ENCODE measurements around the gene WNT9B.
"Not testable (repeated sequence)": the region's sequence is repeated elsewhere in the genome, so short reads cannot be mapped to it uniquely, and the experiment has no call there.

WNT9B gene

DNA sequence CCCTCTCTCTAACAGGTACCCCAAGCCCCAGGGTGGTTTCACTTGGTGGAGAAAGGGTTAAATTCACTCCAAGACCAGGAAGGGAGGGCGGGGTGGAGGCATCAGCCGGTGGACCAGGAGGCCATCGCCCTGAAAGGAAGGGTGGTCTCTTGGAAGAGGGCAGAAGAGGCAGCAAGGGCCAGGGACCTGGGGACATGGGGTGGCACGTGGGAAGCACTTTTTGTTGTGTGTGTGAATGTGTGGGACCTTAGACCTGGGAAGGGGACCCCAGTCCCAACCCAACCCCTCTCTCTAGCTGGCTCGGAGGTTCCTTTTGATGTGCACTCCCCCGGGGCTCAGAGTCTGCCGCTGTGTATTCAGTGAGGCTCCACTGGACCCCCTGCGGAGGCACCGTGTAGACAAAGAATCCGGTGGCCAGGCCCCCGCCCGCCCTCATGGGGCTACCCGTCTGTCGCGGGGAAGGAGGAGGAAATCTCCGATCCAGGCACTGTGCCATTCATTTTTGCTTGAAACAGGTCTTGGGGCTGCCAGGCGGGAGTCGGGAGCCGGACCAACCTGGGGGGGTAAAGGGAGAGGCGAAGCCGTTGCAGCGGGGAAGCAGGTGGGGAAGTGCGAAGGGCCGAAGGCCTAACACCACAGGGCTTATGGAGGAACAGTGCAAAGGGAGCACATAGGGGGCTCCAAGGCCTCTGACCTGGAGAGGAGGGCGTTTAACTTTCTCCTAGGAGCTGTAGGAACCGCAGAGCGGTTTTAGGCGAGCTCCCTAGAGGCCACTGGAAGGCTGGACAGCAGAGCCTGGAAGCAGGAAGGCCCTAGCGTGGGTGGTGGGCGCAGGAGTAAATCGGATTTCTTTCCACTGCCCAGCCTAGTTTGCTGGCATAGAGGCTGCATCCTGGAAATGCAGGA lies 29.6 kb upstream of the WNT9B start:
- DNase-seq (ENCODE audit: low spot score): no peak

DNA sequence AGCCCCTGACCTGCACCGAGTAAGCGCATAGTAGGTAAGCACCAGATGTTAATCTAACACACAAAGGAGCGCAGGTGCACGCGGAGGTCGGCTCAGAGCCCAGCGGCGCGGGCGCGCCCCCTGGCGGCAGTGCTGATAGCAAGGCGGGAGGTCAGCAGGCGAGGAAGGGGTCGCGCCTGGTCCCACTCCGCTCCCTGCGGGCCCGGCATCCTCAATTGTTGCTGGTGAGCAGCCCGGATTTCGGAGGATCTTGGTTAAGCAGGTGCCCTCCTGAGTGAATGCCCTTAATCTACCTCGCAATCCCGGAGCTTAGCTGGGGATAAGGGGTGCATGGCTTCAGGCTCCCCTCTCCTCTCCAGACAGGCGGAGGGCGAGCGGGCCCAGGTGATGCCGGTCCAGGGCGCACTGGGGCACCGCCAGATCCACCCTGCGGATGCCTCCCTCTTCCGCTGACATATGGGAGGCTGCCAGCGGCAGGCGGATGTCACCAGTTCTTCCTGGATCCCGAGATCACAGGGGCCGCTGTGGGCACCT lies 28.9 kb upstream of the WNT9B start:
- no peak for DNase-seq (ENCODE audit: low spot score)

DNA sequence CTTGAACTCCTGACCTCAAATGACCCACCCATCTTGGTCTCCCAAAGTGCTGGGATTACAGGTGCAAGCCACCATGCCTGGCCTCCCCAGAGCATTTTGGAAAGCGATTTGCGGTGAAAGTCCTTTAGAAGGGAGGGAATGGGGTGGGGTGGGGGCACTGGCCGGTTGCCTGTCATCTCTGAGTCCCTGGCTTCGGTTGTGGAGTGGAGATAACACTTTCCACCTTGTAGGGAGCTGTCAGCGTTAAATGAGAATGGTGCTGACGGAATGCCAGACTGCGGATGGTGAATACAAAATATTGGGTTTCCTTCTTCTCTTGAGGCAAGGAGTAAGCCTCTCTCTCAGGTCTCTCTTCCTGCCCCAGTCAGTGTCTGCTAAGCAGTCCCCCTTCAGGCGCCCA lies 27.7 kb upstream of the WNT9B start:
- DNase-seq (ENCODE audit: low spot score): no peak

DNA sequence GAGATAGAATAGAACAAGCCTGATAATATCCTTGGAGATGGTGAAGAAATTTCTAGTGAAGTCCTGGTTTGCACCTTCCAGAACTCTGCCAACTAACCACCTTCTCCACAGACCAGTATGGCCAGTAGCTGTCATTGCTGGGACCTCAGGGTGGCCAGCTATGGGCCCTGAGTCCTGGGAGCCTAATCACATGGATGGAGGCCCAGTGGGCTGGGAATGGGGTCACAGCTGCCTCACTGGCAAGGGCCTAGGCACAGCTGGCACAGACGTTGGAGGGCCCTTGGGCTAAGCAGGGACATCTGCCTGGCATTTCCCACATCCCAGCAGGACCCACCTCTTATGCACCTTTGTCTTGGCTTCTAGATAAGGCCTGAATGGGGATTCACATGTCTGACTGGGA lies 25.3 kb upstream of the WNT9B start:
- no peak for DNase-seq (ENCODE audit: low spot score)

DNA sequence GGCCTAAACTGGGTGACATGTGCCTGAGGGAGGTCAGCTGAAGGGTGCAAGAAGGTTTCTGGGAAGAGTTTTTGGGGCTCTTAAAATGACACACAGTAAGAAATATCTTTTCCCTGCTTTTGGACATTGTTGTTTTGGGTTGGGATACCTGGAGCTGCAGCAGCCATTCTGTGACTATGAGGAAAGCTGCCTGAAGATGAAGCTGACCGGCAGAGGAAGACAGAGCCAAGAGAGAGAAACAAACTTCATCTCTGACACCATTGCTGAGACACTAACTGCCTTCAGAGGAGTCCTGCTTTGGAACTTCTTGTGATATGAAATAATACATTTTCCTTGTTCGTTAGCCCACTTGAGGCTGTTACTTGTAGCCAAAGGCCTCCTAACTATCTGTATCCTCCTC lies 24.1 kb upstream of the WNT9B start:
- no peak for DNase-seq (ENCODE audit: low spot score)

DNA sequence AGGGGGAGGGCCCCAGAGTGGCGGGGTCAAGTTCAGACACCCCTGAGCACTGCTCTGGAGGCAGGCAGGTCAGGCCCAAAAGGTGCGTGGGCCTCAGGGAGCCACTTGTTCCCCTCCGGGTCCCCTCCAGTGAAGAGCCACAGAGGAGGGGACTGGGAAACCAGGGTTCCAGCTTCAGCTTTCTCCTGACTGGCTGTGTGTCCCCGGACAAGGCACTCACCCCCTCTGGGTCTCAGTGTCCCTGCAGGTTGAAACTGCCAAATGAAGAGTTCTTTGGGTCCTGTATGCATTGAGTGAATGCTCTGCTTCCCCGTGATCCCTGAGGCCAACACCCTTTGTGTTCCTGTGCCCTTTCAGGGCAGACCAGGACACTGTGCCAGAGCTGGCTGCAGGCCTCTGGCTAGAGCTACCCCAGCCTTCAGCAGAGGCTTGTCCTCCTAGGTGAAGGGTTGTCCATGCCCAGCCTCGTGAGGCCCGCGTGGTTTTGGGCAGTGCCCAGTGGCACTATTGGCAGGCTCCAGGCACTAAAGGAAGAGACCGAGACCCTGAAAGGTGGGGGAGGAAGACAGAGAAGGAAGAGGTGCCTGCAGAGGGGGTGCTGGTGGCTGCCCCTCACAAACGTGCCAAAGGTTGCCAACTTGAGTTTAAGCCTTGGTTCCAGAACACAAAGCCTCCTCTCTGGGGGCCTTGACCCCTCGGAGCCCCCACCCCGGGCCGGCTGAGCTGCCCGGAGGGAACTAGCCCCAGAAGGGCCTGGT lies 19.6 kb upstream of the WNT9B start:
- DNase-seq (ENCODE audit: low spot score): no peak

DNA sequence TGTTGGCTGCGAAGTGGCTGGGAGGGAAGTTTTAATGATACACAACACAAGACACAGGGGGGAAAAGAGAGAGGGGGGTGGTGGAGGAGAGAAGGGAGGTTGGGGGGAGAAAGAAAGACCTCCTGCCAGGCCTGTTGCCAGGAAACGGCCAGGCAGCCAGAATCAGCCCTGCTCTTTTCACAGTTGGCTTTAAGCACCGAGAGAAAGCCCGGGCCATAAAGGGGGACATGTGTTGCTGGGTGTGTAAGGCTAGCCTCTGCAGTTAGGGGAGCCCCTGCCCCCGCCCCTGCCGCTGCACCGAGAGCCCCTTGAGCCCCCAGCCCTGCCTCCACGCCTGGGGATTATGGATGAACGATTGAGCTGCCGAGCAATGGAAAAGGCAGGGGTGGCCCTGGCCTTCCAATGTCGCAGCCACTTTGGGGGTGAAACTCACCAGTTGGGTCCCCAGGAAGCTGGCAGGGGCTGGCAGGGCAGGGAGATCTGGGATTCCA lies 19.0 kb upstream of the WNT9B start:
- no peak for DNase-seq (ENCODE audit: low spot score)

DNA sequence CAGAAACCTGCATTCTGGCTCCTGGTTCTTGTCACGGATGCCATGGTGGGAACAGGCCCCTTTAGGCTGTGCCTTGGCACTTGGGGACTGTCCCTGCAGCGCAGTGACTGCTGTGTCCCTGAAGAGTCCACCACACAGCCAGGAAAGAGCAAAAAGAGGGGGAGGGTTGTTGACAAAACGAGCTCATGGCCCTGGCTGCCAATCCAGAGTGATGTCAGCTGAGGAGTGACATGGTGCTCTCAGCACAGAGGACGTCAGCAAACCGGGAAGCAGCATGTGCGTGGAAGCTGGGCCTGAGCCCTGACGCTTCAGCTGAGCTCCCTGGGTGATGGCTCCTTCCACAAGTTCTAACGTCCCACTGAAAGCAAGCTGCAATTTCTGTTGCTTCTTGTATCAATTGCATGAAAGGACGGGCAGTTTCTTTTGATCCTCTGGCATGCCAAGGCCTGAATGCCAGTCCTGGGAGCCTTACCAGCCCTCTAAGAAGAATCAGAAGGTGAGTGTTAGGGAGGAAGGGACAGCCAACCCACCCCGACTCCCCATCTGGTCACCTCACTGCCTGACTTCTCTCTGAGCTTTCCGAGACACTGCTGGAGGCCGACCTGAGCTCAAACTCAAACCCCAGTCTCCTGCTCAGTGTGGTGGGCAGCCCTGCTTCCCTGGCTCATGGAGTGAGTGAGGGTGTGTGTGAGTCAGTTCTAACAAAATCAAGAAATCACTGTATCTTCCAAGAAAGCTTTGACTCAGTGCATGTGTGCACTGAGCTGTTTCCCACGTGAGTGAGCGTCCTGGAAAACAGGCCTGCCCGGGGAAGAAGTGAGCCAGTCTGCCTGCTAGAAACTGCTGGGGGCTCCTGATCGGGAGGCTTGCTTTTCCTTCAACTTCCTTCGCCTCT lies 18.2 kb upstream of the WNT9B start:
- no peak for DNase-seq (ENCODE audit: low spot score)

DNA sequence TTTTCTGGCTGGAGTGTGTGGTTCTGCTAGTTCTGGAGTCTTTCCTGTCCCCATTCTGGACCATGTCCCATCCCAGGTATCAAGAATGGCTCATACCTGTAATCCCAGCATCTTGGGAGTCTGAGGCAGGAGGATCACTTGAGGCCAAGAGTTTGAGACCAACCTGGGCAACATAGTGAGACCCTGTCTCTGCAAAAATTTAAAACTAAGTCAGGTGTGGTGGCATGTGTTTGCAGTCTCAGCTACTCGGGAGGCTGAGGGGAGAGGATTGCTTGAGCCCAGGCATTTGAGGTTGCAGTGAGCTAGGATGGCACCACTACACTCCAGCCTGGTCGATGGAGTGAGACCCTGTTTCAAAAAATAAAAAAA lies 17.6 kb upstream of the WNT9B start:
- DNase-seq (ENCODE audit: low spot score): no peak

DNA sequence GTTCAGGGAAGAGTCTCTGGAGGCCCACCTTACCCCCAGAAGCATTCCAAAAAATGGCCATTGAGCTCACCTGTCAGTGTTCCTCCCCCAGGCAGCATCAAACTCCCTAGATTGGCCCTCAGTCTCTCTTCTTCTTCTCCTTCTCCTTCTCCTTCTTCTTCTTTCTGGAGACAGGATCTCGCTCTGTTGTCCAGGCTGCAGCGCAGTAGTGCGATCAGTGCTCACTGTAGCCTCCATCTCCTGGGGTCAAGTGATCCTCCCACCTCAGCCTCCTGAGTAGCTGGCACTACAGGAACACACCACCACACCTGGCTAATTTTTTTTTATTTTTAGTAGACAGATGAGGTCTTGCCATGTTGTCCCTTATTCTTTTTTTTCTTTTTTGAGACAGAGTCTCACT lies 16.5 kb upstream of the WNT9B start:
- DNase-seq (ENCODE audit: low spot score): no peak

DNA sequence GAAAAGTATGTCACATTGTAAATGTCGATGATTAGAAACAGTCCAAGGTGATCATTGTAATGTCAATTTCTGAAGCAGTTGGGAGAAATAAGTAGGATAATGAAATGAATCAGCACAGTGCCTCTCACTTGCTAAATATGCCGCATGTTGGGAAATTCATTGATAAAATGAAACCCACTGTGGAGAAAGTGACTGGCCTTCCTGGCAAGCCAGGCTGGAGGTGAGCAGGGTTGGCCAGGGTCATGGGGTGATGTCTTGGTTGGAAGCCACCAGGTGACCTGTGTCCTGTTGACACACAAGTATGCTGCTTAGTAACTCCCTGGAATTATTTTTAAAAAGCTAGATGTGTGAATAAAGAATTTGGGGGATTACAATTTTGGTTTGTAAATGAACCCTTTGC lies 14.9 kb upstream of the WNT9B start:
- no peak for DNase-seq (ENCODE audit: low spot score)

DNA sequence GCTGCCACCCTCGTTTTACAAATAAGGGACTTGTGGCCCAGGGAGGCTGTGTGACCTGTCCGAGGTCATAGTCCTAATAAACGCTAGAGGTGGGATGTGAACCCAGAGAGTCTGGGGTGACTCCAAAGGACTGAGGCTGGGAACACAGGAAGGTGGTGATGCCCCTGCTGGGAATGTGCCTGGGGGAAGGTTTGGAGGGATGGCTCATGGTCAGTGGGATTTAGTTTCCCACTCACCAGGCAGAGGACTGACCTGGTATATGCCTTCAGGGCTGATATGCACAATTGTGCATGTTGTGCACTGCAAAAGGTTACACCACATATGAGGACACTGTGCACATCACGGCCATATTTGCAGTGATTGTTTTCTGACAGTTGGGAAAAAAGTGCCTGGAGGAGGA lies 13.9 kb upstream of the WNT9B start:
- DNase-seq (ENCODE audit: low spot score): no peak

DNA sequence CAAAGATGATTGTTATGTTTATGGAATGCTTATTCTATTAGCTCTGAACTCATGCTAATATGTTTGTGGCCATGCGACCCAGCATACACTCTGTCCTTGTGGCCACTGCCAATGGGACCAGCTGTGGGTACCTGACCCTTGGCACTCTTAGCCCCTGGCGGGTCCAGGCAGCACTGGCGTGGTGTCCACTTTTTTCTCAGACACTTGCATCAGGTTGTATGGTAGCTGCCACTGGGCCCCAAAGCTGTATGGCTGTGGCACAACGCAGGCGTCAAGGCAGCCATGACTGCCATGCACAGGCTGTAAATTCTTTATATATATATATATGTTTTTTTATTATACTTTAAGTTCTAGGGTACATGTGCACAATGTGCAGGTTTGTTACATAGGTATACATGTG lies 12.2 kb upstream of the WNT9B start:
- DNase-seq (ENCODE audit: low spot score): no peak

DNA sequence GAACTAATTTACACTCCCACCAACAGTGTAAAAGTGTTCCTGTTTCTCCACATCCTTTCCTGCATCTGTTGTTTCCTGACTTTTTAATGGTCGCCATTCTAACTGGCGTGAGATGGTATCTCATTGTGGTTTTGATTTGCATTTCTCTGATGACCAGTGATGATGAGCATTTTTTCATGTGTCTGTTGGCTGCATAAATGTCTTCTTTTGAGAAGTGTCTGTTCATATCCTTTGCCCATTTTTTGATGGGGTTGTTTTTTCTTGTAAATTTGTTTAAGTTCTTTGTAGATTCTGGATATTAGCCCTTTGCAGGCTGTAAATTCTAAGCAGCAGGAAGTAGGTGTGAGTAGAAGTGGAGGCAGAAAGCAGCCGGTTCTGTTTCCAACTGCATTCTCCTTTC lies 10.8 kb upstream of the WNT9B start:
- DNase-seq (ENCODE audit: low spot score): not testable (repeated sequence)

DNA sequence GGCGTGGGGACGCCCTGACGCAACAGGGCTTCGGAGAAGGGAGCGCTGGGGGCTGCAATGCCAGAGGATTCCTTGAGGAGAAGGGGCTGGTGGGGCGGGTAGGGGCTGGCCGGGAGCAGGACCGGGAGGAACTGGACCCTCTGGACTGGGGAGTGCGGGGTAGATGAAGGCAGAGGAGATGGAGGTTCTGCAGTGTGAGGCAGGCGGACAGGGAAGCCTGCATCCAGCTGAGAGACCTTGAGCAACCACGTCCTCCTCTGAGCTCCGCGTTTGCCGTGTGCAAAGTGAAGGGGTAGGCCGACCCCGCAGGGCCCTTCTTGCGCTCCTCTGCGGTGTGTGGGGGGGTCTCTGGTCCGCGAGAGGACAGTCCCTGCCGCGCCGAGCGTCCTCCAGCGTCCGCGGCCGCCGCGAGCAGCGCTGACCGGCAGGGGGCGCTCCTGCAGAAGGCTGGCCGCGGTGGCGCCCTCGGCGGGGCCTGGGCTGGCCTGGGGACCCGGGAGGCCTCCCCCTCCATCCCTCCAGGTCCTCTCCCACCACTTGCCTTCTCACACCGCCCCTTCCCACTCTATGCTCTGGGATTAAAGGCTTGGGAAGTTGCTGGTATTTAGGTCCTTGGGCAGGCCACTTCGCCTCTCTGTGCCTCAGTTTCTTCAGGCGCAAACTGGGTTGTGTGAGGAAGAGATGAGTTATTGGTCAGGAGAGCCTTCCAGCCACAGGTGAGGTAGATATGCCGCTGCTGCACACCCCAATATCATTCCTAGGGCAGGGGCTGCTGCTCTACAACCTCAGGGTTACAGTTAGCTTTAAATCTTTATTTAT lies 9.6 kb upstream of the WNT9B start:
- DNase-seq (ENCODE audit: low spot score): no peak

DNA sequence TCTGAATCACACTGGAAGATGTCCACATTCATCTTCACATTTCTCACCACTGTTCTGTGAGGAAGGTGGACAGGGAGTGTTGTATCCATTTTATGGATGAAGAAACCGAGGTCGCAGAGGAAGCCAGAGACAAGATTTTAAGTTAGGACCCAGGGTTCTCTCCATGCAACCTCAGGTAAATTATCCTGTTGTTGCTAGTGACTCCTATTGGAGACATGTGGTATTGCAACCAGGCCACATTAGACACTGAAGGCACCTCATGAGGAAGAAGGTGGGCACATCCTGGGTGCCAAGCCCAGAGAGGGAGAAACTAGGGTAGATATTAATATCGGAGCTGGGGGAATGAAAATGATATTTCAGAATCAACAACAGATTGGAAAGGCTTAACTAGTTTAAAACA lies 8.5 kb upstream of the WNT9B start:
- DNase-seq (ENCODE audit: low spot score): no peak

DNA sequence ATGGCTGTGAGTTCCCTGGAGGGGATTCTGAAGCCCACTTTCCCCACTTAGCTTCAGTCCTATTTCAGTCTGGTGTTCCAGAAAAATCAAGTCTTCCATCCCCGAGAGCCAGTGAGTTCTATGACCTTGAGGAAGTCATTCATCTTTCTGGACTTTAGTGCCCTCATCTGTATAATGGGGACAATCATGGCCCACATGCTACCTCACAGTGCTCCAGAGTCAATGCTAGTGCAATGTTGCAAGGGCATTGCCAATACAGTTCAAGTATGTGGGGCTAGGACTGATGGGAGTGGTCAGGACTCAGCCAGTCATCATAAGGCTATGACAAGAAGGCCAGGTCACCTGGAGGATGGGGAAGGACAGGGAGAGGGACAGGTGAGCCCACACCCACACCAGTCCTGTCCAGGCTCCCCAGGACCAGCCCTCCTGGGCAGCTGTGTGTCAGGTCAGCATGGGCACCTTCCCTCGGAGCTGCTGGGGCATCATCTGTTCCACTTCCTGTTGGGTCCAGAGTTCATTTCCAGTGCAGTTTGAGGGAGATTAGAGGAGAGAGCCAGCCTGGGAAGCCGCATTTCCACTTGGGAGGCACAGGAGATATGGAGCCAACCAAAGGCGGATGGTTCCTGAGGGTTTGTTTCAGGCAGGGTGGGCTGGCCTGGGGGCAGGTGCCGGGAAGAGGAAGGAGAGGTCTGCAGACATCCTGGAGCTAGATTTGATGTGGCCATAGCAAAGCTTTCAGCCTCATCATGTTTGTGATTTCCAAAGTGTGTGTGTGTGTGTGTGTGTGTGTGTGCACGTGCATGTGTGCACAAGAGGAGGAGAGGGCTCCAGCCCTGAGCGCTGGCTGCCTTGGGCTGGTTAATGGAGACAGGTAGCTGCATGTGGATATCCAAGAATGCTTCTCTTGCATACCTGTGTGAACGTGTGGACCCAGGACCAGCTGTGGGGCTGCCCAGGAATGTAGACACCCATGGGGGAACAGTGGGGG lies 3.9 kb upstream of the WNT9B start:
- DNase-seq (ENCODE audit: low spot score): no peak

DNA sequence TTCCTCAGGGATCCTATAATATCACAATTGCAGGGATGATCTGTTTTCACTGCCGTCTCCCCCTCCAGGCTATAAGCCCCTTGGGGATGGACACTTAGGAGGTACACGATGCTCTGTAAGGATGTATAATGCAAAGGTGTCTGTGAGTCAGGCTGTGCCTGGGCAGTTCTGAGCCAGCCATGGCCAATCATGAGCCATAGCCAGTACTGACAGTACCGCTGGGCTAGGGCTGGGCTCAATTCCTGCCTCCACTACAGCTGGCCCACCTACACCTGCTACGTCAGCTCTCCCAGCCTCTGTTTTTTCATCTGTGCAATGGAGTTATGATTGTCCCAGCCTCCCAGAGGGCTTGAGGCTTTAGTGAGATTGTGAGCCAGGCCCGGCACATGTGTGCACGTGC lies 2.8 kb upstream of the WNT9B start:
- no peak for DNase-seq (ENCODE audit: low spot score)

DNA sequence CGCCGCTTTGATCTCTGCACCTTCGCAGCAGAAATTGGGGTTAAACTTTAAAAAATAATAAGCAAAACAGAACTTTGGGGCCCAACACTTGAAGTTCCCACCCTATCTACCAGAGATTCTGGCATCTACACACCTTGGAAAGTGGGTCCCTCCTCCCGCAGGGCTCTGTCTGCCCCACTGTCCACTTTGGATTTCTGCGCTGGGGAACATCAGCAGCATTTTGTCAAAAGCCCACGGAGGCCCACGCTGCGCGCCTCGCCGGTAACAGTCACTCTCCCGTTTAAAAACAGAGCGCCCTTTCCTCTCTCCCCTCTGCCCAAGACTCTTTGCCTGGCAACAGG lies 725 bp upstream of the WNT9B start:
- DNase-seq (ENCODE audit: low spot score): no peak

DNA sequence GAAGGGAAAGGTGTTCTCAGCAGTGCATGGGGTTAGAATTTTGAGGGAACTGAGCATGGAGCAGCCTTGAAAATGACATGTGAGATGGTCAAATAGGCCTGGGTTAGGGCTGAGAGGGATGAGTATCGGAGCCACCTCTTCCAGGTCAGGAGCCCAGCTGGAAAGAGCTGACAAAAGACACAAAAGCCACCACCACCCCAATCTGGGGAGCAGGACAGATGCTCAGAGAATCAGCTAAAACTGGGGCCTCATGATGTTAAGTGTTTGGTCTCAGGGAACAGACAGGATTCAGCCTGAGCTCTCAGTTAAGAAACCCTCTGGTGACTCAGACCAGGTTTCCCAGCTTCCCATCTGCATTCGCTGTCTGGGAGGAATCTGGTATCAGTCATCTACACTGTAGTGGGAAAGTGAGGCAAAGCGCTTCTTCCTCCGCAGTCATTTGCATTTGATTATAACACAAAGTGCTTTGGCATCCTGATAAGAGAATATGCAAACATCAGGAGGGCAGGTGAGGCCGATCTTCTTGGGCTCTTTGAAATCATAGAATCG lies 2.6 kb downstream of the WNT9B start:
- no peak for DNase-seq (ENCODE audit: low spot score)

Measured in LoVo (cell line).